ENCODE results near the gene KCTD14.

Gene KCTD14, protein sequence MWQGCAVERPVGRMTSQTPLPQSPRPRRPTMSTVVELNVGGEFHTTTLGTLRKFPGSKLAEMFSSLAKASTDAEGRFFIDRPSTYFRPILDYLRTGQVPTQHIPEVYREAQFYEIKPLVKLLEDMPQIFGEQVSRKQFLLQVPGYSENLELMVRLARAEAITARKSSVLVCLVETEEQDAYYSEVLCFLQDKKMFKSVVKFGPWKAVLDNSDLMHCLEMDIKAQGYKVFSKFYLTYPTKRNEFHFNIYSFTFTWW

DNA sequence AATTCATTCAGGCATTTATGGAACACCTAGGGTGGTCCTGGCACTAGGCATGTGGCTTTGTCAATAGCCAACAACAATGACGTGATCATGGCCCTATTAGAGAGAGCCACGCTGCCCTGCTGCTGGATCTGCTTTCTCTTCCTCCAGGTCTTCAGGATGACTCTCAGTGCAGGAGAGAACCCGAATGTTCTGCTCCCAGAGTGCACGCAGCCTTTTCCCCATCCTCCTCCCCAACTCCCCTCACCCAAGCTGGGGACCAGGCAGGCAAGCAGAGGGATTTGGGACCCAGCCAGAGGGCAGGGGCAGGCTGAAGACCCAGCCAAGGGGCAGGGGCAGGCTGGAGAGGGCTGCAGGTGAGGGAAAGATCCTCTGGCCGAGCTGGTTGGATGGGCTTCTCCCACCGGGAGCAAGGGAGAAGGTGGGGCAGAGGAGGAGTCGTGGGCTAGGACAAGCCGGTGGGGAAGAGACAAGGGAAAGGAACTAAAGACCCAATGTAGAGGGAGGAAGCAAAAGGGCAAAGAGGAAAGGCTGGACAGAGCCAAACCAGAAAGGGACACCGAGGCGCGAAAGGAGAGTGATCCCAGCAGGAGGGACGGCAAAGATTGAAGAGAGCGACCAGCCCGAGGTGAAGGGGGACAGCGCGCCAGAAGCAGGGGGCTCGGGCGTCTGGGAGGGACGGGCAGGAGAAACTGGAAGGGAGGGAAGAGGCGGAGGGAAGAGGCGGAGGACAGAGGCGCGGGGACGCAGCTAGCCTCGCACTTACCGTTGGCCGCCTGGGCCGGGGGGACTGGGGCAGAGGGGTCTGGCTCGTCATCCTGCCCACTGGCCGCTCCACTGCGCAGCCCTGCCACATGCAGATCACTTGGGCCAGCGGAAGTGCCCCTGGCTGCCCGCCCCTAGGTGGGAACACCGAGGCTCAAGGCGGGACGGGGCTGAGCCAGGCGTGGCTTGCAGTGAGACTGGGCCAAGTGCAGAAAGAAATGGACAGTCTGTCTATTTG lies at the start of gene KCTD14:
KCTD14 (minus strand) TSS at position 880 of the 1,000 bp plus-strand sequence; CDS start at position 853, 27 bp downstream.
- no peak for DNase-seq (ENCODE audit: low read depth)
- TF ChIP-seq, protein P1, sequence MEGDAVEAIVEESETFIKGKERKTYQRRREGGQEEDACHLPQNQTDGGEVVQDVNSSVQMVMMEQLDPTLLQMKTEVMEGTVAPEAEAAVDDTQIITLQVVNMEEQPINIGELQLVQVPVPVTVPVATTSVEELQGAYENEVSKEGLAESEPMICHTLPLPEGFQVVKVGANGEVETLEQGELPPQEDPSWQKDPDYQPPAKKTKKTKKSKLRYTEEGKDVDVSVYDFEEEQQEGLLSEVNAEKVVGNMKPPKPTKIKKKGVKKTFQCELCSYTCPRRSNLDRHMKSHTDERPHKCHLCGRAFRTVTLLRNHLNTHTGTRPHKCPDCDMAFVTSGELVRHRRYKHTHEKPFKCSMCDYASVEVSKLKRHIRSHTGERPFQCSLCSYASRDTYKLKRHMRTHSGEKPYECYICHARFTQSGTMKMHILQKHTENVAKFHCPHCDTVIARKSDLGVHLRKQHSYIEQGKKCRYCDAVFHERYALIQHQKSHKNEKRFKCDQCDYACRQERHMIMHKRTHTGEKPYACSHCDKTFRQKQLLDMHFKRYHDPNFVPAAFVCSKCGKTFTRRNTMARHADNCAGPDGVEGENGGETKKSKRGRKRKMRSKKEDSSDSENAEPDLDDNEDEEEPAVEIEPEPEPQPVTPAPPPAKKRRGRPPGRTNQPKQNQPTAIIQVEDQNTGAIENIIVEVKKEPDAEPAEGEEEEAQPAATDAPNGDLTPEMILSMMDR (conservative IDR thresholded peaks at IDR 0.05; ENCODE audit: low read length) = no peak

DNA sequence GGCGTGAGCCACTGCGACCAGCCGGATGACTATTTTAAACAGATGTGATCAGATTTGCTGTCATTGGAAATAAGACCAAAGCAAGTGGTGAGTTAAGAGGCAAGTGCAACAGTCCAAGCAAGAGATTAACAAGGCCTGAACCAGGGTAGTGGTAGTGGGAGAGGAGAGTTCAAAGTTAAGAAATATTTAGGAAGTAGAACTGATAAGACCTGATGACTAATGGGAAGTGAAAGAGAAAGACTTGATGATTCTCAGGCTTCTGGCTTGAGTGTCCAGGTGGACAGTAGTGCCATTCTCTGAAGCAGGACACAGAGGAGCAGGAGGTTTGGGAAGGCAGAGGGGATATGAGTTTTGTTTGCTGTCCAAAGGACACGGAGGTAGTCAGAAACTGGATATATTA lies 49.4 kb upstream of the KCTD14 start:
- H3K4me3 ChIP-seq (ENCODE audit: low read length) = no peak overlapping the region
- TF ChIP-seq, protein P1 (conservative IDR thresholded peaks at IDR 0.05; ENCODE audit: low read length) = no peak
- no peak for DNase-seq (ENCODE audit: low read depth)

More for the DNA sequence above, at the start of gene KCTD14:
- peak within 1 kb of the TSS; percentile 51 for H3K4me3 ChIP-seq (ENCODE audit: low read length)

DNA sequence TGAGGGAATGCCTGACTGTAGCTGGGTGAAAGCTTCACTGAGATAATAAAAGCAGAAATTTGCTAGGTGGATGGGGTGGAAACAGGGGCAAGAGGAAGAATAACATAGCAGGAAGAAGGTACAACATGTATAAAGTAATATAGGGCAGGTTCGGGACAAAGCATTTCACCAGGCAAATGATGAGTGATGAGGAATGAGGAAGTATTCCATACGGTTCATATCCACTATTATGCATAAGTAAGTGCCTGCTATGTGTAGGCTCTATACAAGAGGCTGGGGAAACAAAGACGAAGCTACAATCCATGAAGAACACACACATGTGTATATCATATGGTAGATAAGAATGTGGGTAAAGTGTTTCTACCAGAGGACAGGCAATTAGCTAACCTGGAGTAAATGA lies 48.6 kb upstream of the KCTD14 start:
- H3K4me3 ChIP-seq (ENCODE audit: low read length) = no peak overlapping the region
- DNase-seq (ENCODE audit: low read depth) = no peak
- TF ChIP-seq, protein P1 (conservative IDR thresholded peaks at IDR 0.05; ENCODE audit: low read length) = no peak

DNA sequence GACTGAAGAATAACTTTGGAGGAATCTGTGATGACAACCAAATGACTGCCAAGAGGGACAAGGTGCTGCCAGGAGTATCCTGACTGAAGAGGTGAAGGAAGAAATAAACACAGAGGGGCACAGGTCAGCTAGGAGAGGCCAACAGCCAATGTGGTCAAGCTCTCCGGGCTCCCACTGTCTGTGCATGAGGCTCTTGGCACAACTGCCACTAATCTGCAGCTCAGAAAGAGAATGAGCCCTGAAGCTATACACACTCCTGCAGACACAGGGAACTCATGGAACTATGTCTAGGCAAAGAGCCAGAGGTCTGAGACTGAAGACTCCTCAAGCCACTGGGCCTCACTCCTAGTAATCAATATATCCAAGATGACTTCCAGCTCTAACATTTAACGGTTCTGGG lies 47.5 kb upstream of the KCTD14 start:
- DNase-seq (ENCODE audit: low read depth) = no peak
- H3K4me3 ChIP-seq (ENCODE audit: low read length) = no peak overlapping the region

DNA sequence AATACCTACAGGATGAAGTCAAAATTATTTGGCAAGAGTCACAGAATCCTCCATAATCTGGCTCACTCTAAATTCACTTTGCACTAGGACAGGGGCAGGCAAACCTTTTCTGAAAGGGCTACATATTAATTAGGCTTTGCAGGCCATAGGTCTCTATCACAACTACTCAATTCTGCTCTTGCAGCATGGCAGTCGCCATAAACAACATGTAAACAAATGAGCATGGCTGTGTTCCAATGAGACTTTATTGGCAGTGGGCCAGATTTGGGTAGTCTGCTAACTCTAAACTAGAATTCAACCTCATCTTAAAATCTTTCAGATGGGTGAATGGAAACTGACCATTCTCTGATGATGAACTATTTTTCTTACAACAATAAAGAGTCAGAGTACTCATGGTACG lies 46.4 kb upstream of the KCTD14 start:
- TF ChIP-seq, protein P1 (conservative IDR thresholded peaks at IDR 0.05; ENCODE audit: low read length) = no peak
- DNase-seq (ENCODE audit: low read depth) = no peak
- no peak overlapping the region for H3K4me3 ChIP-seq (ENCODE audit: low read length)

More for the DNA sequence above, 47.5 kb upstream of the KCTD14 start:
- TF ChIP-seq, protein P1 (conservative IDR thresholded peaks at IDR 0.05; ENCODE audit: low read length) = no peak

DNA sequence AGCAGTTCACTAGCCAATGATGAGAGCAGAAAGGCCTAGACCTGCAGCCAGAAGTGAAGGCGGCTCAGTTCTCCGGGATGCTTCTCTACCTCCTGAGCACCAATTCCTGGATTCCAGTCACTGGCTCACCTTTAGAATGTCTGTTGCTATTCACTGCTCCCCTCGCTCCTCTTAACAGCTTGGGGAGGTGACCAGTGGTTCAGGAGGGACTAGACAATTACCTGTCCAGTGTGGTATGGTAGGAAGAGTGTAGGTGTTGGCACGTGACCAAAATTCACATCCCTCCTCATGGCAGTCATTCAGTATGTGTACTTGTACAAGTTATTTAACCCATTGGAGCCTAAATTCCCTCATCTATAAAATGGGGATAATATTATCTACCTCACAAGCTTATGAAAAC lies 44.6 kb upstream of the KCTD14 start:
- no peak for DNase-seq (ENCODE audit: low read depth)
- TF ChIP-seq, protein P1 (conservative IDR thresholded peaks at IDR 0.05; ENCODE audit: low read length) = no peak

More for the DNA sequence above, 44.6 kb upstream of the KCTD14 start:
- H3K4me3 ChIP-seq (ENCODE audit: low read length) = no peak overlapping the region

All from AG10803 (cell line).